Mesenteric fat pad (tissue), 1 donor: ENCODE results near the gene MYO1H. TPM values are rescaled to one million over a fixed set of nuclear protein-coding genes. Genes with fewer than 3 reads are reported as not detected.

Experiments
- DNase-seq: peaks from one replicate; pipeline ENCODE4 v3.0.0-alpha.2; 2020; ENCODE audit warnings: low spot score
- total RNA-seq: library from RNA; stranded (reverse); fragmentation: NEBNext Ultra II Directional; extraction: Animal tissue kit (Norgen Biotek cat#: 25700); gene quantifications from one replicate; pipeline ENCODE4 v1.2.1, GENCODE V29; 2021
- donor health status: DM: yes; HTN: yes; CAD: no.

Gene MYO1H
- total RNA-seq, 1 donor from 2014 or later, result 0.10 TPM

DNA sequence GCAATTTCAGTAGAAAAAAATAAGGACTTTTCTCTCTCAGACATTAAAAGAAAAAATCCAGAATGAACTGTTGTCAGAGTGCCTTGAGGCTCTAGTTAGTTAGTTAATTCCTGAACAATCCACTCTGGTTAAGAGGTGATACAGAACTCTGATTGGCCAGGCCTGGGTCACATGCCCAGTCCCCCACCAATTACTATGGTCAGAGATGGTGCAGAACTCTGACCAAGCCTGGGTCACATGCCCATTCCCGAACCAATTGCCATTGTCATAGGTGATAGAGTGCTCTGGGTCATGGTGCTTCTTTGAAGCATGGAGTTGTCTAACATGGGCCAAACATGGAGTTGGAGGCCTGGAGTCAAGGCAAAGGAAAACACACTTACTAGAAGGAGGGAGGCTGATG lies 11.1 kb upstream of the MYO1H start:
- DNase-seq, result no peak

GRCh38 chr12:109343677-109344076 lies 4.0 kb upstream of the MYO1H start:
- no peak for DNase-seq

DNA sequence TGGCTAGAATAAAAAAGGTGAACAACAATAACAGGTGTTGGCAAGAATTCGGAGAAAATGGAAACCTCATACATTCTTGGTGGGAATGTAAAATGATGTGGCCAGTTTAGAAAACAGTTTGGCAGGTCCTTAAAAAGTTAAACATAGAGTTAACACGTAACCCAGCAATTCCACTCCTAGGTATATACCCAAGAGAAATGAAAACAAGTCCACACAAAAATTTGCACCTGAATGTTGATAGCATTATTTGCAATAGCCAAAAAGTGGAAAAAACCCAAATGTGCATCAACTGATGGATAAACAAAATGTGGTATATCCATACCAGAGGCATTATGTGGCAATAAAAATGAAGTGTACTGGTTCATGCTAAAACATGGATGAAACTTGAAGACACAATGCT lies 2.3 kb upstream of the MYO1H start:
- DNase-seq, result no peak

GRCh38 chr12:109346920-109347319 lies 780 bp upstream of the MYO1H start:
- DNase-seq, result no peak

- DNase-seq, result no peak
Measured at GRCh38 chr12:109352184-109352583, 4.5 kb downstream of the MYO1H start.

DNA sequence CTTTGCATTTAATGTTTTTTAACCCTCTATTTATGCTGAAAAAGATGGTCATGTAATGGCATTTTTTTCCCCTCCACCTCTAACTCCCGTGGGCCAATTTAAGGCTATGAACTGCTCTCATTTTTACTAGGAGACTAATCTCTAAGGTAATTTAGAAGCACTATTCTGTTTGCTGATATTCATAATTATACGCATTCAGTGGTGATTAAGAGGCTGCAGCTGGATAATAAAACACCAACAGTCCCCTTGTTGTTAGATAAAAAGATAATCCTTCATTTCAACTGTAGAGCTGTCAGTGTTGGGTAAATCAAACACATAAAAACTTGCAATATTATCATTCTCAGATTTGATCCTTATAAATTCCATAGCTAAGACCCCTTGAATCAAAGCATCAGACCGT lies 8.9 kb downstream of the MYO1H start:
- no peak for DNase-seq

DNA sequence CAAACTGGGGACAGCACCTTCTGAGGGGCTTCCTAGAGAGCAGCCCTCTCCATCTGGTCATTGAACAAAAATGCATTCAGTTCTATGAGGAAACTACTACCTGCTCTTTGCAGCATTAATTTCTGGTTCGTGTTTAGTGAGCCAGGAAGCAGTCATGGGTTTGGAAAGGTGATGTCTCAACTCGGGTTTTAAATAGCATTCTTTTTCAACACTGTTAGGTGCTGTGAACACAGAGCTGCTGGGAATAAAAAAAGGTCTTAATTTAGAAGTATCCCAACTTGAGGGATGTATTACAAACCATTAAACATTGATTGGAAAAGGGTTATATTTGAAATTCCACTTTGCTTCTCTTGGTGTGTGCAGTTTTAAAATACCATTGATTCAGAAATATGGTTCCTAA lies 9.3 kb downstream of the MYO1H start:
- DNase-seq, result no peak

- DNase-seq, result no peak
Measured at GRCh38 chr12:109358154-109358869, 10.6 kb downstream of the MYO1H start.

DNA sequence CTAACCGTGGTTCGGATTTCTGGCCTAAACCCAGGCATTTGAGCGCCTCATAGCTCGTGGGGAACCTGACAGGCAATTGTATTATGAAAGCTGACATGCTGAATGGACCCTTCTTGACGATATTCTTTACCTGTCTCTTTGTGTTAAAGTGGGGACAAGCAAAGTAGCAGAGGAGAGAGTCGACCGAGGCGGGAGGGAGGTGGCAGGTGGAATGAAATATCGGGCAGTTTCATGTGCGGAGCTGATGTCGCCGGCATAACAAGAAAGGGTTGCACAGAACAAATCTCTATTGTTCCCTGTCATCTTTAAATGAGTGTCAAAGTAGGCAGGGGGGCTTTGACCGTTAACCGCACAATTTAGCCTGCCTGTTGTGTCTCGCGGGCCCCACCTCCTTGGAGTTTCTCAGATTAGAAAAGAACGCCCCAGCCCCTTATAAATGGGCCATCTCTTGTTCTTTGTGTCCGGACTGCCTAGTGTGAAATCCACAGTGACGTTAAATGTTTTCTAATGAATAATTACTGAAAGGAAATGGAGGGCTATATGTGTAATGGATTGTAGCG lies 11.5 kb downstream of the MYO1H start:
- DNase-seq, result no peak

- DNase-seq, result no peak
Measured at GRCh38 chr12:109369831-109370230, 22.1 kb downstream of the MYO1H start.

DNA sequence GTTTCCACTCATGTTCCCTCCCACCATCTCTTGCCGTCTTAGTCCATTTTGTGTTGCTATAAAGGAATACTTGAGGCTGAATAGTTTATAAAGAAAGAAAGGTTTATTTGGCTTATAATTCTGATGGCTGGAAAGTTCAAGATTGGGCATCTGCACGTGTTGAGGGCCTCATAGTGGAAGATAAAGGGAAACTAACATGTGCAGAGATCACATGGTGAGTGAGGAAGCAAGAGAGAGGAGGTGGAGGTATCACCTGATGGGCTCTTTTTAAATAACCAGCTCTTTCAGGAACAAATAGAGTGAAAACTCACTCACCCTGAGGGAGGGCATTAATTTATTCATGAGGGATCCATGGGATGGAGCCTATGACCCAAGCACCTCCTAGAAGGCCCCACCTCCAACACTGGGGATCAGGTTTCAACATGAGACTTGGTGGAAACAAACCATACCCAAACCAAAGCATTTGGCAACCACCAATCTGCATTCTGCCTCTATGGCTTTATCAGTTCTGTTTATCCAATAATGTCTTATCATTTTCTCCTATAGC lies 29.5 kb downstream of the MYO1H start:
- DNase-seq, result no peak

DNA sequence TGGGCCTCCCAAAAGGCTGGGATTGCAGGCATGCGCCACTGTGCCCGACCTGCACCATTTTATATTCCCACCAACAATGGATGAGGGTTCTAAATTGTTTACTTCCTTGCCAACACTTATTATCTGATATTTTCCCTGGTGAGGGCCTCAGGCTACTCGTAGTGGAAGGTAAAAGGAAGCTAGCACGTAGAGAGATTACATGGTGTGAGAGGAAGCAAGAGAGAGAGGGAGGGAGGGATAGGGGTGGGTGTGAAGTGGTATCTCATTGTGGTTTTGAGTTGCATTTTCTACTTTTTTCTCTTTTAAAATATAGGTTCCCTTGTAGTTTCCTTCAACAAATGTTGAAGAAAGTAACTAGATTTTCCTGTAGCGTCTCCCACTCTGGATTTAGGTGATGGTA lies 30.9 kb downstream of the MYO1H start:
- no peak for DNase-seq

DNA sequence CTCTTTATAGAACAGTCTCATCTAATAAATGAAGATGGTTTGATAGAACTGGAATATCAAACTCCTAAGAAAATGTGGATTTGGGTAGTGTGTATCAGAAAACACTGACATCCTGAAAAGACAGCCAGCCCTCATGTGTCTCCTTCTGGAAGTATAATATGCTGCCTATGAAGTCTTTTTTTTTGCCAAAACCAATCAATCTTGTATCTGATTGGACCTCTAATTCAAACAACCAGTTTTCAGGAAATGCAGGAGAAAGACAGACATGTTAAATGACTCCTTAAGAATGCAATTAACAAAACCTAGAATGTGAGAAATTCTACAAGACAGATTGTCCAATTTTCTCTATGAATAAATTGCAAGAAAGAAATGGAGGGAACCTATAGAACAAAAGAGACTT lies 34.3 kb downstream of the MYO1H start:
- no peak for DNase-seq

DNA sequence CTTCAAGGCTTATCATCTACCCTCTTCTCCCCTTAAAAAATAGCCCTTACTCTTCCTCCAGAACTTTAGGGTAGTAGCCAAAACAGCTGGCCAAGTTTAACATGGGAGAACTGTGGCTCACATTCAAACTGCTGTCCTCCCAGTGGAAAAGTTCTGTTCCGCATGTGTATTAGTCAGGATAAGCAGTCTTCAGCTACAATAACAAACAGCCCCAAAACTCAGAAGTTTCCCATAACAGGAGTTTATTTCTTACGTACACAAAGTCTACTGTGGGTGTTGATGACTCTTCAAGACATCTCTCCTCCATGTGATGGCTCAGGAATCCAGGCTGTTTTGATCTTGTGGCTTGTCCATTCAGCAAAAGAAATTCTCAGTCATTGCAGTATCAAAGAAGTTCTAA lies 35.5 kb downstream of the MYO1H start:
- DNase-seq, result no peak

GRCh38 chr12:109385339-109386058 lies 37.8 kb downstream of the MYO1H start:
- DNase-seq, result no peak

DNA sequence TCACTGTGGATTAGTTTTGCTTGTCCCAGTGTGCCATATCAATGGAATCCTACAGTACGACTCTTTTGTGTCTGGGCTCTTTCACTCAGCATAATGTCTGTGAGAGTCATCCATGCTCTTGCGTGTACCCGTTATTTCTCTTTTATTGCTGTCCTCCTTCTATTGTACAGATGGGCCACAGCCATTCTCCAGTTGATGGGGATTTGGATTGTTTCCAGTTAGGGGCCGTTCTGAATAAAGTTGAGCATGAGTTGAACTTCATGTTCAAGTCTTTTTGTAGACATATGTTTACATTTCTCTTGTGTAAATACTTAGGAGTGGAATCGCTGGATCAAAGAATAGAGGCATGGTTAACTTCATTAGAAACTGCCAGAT lies 38.3 kb downstream of the MYO1H start:
- no peak for DNase-seq

- DNase-seq, result no peak
Measured at GRCh38 chr12:109387425-109388166, 39.9 kb downstream of the MYO1H start.

DNA sequence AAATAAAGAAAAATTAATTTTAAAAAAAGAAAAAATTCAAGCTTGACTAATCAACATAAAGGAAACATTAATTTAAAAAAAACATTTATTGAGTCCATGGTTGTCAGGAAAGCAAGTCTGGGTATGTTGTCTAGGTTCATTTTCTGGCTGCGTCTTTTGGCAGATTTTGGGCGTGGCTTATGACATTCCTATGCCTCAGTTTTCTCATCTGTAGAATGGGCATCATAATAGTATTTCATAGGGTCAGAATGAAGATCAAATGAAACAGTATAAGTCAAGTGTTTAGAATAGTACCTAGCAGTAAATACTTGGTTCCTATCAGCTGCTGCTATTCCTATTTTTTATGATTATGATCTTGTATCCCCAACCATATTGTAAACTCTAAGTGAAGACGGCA lies 40.5 kb downstream of the MYO1H start:
- no peak for DNase-seq

GRCh38 chr12:109389146-109389545 lies 41.4 kb downstream of the MYO1H start:
- no peak for DNase-seq

- DNase-seq, result no peak
Measured at GRCh38 chr12:109393437-109394345, 46.0 kb downstream of the MYO1H start.

- no peak for DNase-seq
Measured at GRCh38 chr12:109394891-109395290, 47.2 kb downstream of the MYO1H start.
